GM12872 (cell line): ENCODE data around the gene GALNT17.

ENCODE experiments used
- CTCF ChIP-seq: IDR thresholded peaks from 3 replicates; pipeline ENCODE4 v1.5.1; 2011; ENCODE audit warnings: low read depth, mild to moderate bottlenecking, low read length, moderate library complexity; ENCODE audit not compliant: insufficient read depth

The GALNT17 gene

GRCh38 chr7:71687286-71687685 is 555.3 kb downstream of the GALNT17 start:
- TF ChIP-seq CTCF, result no peak

DNA sequence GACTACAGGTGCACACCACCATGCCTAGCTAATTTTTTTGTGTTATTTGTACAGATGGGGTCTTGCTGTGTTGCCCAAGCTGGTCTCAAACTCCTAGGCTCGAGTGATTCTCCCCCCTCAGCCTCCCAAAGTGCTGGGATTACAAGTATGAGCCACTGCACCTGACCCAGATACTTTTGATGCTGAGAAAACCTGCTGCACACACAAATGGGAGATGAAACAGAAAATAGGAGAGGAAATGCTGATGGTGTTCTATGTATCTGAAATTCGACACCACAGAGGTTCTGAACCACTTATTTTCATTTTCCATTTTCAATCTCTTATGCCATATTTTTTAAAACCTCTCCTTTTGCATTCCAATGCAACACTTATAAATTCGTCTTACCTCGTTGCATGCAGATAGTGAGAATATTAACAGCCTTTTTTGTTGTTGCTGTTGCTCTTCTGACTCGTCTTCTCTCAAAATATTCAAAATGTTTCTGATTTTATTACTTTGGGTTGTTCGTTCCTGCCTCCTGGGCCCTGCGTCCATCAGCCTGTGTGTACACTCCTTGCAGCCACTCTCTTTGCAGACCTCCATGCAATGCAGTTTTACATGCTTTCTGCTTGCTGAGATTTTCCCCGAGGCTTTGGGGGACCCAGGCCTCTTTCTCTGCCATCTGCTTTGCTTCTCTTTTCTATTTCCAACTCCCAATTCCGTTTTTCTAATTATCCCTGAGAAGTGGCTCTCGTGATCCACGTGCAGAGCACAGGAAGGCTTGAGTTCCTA is 556.1 kb downstream of the GALNT17 start:
- TF ChIP-seq CTCF, result no peak

DNA sequence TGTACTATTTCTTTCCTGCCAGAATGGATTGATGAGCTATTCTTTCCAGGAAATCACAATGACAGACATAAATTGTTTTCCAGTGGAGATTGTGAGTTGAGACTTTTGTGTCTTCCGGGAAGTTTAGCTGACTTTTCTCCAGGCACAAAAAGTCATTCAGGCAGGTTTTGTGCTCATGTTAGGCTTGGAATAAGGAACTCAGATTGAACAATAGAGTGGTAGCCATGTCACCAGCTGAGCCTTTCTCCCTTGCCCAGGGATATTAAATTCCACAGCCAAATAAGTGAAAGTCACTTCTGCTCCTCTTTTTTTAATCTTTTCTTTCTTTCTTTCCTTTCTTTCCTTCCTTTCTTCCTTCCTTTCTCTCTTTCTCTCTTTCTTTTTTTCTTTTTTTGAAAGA is 559.6 kb downstream of the GALNT17 start:
- TF ChIP-seq CTCF, result no peak

DNA sequence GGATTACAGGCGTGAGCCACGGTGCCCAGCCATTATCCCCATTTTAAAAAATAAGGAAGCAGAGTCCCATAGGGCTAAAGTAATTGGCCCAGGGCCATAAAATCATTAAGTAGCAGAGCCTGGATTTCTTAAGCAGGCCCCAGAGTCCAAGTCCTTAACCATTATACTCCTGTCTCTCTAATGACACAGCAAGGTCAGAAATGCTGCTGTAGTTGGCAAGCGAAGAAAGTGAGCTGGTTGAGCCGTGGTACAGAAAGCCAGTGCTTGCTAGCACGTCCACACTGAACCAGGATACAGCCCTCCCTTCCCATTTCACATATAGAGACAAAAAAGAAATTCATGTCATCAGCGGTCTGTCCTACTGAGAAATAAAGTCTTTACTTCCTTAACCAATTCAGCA is 562.7 kb downstream of the GALNT17 start:
- TF ChIP-seq CTCF, result no peak

DNA sequence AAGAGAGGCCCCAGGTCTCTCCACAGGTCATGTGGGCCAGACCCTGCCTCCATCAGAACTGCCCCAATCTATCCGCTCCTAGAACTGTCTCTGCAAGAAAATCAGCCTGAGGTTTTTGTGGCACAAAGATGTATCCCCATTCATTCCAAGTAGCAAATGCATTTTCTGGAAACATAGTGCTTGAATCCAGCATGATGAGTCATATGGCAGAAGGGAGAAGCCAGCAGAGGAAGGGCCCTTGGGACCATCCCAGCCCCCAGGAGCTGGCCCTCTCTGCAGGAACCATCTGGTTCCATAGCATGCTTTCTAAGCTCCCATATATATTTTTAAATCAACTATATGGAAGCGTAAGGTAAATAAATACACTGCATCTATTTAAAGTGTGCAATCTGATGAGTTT is 563.2 kb downstream of the GALNT17 start:
- no peak for TF ChIP-seq CTCF

DNA sequence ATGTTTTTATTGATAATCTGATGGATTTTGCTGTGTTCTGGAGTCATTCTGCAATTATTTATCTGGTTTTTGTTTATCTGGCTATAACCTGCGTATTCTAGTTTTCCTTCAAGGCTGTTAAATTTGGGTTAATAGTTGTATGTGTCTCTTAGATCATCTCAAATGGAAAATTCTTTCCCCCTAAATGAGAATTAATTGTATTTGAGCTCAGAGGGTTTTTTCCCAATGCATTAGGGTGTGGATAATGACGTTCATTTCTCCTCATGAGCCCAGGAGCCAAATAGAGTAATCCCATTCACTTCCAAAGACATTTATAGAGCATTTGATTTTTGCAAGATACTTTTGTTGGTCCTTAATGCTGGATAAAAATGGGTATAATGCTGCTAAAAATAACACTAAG is 564.6 kb downstream of the GALNT17 start:
- no peak for TF ChIP-seq CTCF

DNA sequence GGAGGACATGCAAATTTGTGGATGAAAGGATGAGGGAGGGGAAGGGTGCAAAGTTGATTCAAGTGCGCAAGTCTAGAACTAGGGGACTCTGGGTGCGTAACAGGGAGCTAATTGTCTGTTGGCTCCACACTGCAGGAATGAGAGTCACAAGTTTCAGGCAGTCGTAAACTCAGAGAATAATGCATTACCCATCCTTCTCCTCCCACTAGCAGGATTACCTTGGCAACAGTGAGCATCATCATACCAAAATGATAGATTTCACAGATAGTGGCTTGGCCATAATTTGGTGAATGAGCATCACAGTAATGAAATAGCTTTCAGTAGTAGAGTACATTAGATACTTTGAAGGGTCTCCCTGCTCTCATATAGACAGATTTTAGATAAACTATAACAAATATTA is 565.5 kb downstream of the GALNT17 start:
- no peak for TF ChIP-seq CTCF

GRCh38 chr7:71705217-71705616 is 573.3 kb downstream of the GALNT17 start:
- no peak for TF ChIP-seq CTCF
